ENCODE results near the gene HYAL4.

DNA sequence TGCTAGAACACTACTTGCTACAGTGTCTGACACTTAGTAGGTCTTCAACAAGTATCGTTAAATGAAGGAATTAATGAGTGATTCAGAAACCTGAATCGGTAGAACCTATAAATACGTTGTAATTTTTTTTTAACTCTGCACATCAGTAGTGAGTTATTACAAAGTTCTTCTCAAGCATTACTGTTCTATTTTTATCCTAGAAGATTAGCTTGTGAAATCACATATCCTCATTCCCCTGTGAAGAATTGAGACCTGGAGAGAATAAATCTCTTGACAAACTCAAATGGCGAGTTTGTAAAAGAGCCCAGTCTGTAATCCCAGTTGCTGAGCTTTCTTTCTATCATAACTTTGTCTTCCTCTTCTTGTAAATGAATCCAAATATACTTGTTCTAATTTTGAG is 34.7 kb downstream of the HYAL4 start:
- TF ChIP-seq, protein P1, sequence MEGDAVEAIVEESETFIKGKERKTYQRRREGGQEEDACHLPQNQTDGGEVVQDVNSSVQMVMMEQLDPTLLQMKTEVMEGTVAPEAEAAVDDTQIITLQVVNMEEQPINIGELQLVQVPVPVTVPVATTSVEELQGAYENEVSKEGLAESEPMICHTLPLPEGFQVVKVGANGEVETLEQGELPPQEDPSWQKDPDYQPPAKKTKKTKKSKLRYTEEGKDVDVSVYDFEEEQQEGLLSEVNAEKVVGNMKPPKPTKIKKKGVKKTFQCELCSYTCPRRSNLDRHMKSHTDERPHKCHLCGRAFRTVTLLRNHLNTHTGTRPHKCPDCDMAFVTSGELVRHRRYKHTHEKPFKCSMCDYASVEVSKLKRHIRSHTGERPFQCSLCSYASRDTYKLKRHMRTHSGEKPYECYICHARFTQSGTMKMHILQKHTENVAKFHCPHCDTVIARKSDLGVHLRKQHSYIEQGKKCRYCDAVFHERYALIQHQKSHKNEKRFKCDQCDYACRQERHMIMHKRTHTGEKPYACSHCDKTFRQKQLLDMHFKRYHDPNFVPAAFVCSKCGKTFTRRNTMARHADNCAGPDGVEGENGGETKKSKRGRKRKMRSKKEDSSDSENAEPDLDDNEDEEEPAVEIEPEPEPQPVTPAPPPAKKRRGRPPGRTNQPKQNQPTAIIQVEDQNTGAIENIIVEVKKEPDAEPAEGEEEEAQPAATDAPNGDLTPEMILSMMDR (IDR thresholded peaks at IDR 0.05): no peak
- no peak for TF ChIP-seq POLR2AphosphoS5 (IDR thresholded peaks at IDR 0.05; ENCODE audit: insufficient read depth in 1 of 2, low read depth in 1 of 2)

All from vagina (tissue), 2 donors.